ENCODE measurements around the gene FIGLA. TPM values are rescaled to one million over a fixed set of nuclear protein-coding genes. Genes with fewer than 3 reads are reported as not detected.
"Not testable (repeated sequence)": the region's sequence is repeated elsewhere in the genome, so short reads cannot be mapped to it uniquely, and the experiment has no call there.

The FIGLA gene
- total and polyA plus RNA-seq, 8 donors, result not detected

- Histone ChIP-seq H3K4me1 (no peaks in the 10 kb centered on the region), H3K4me3 (no peak overlapping the region), H3K27me3 (peaks cover 0 to 15% of the 10 kb centered on the region in 2 donors), H3K36me3 (no peaks in the 10 kb centered on the region), H3K9me3 (no peaks in the 10 kb centered on the region), H3K27ac (no peak overlapping the region)
- ATAC-seq (no peak), DNase-seq (no peak)
- intact Hi-C loops (cut with DNase I), result no loop called here
- TF ChIP-seq, protein P1, sequence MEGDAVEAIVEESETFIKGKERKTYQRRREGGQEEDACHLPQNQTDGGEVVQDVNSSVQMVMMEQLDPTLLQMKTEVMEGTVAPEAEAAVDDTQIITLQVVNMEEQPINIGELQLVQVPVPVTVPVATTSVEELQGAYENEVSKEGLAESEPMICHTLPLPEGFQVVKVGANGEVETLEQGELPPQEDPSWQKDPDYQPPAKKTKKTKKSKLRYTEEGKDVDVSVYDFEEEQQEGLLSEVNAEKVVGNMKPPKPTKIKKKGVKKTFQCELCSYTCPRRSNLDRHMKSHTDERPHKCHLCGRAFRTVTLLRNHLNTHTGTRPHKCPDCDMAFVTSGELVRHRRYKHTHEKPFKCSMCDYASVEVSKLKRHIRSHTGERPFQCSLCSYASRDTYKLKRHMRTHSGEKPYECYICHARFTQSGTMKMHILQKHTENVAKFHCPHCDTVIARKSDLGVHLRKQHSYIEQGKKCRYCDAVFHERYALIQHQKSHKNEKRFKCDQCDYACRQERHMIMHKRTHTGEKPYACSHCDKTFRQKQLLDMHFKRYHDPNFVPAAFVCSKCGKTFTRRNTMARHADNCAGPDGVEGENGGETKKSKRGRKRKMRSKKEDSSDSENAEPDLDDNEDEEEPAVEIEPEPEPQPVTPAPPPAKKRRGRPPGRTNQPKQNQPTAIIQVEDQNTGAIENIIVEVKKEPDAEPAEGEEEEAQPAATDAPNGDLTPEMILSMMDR (IDR thresholded peaks at IDR 0.05), result no peak
These were observed 46.8 kb downstream of the FIGLA start for GRCh38 chr2:70743677-70744076.

- Histone ChIP-seq H3K4me3 (no peak overlapping the region), H3K27me3 (peaks cover 0 to 15% of the 10 kb centered on the region in 2 donors), H3K36me3 (no peaks in the 10 kb centered on the region), H3K4me1 (no peaks in the 10 kb centered on the region), H3K27ac (no peak overlapping the region), H3K9me3 (no peaks in the 10 kb centered on the region)
- ATAC-seq (no peak), DNase-seq (no peak)
- intact Hi-C loops (cut with DNase I), result no loop called here
- TF ChIP-seq, protein P1 (IDR thresholded peaks at IDR 0.05), result no peak
These were observed 47.4 kb downstream of the FIGLA start for GRCh38 chr2:70743068-70743467.

- intact Hi-C loops (cut with DNase I); H3K9me3 ChIP-seq; ATAC-seq; H3K36me3 ChIP-seq; H3K27ac ChIP-seq; H3K4me1 ChIP-seq; H3K4me3 ChIP-seq; DNase-seq: not testable (repeated sequence)
- H3K27me3 ChIP-seq, result peaks cover 0 to 23% of the 10 kb centered on the region in 2 donors
These were observed 51.0 kb downstream of the FIGLA start for GRCh38 chr2:70739492-70739891.

DNA sequence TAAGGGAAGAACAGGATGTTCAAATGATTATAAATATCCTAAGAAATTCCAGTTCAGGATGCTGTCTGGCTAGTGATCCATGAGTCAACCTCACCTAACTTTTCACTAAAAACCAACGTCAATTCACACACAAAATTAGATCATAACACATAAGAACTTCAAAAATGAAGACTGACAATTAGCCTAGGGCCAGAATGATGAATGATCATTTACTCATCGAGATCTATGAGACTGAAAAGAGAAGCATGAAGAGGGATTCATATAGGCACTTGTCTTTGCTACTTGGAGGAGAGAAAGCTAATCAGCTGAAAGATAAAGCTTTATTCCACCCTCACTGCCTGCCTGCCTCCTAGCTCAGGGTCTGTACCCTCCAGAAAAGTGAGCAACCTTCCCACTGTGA is 52.3 kb downstream of the FIGLA start:
- no peaks in the 10 kb centered on the region for H3K9me3 ChIP-seq
- peaks cover 0 to 33% of the 10 kb centered on the region in 2 donors for H3K27me3 ChIP-seq
- no peak overlapping the region for H3K4me3 ChIP-seq
- ATAC-seq, result no peak
- no peak for DNase-seq
- no peak overlapping the region for H3K27ac ChIP-seq
- no peaks in the 10 kb centered on the region for H3K36me3 ChIP-seq
- H3K4me1 ChIP-seq, result no peaks in the 10 kb centered on the region
- intact Hi-C loops (cut with DNase I), result no loop called here
- TF ChIP-seq, protein P1 (IDR thresholded peaks at IDR 0.05), result no peak

DNA sequence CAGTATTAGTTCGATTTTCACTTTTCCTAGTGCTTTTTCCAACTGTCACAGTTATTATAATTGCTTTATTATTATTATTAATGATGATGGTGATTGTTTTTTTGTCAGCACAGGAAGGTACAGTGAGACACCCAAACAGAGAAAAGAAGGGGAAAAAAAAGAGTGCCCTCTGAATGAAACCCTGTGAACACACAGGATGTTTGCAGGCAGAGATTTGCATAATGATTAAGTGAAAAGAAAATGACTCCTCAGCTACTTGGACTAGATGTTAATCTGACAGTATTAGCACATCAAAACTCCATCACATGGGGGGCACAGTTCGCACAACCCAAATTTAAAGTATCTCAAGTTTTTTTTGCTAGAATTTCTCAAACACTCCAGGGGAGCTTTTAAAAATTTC is 55.4 kb downstream of the FIGLA start:
- DNase-seq (no peak), ATAC-seq (no peak)
- Histone ChIP-seq H3K4me1 (no peaks in the 10 kb centered on the region), H3K27me3 (peaks cover 0 to 39% of the 10 kb centered on the region in 2 donors), H3K27ac (no peak overlapping the region), H3K36me3 (no peaks in the 10 kb centered on the region), H3K9me3 (no peaks in the 10 kb centered on the region), H3K4me3 (no peak overlapping the region)
- intact Hi-C loops (cut with DNase I), result no loop called here
- TF ChIP-seq, protein P1 (IDR thresholded peaks at IDR 0.05), result no peak

- Histone ChIP-seq H3K4me3 (no peak overlapping the region), H3K4me1 (no peaks in the 10 kb centered on the region), H3K9me3 (no peaks in the 10 kb centered on the region), H3K27ac (no peak overlapping the region), H3K36me3 (no peaks in the 10 kb centered on the region), H3K27me3 (peaks cover 0 to 39% of the 10 kb centered on the region in 2 donors)
- TF ChIP-seq, protein P1 (IDR thresholded peaks at IDR 0.05), result no peak
- DNase-seq (no peak), ATAC-seq (no peak)
- intact Hi-C loops (cut with DNase I), result no loop called here
These were observed 56.7 kb downstream of the FIGLA start for GRCh38 chr2:70733646-70734180.
